Fibroblast of skin of left quadriceps (primary cell): Measurements from ENCODE around the gene VMP1.
"Not testable (repeated sequence)": the region's sequence is repeated elsewhere in the genome, so short reads cannot be mapped to it uniquely, and the experiment has no call there.

ENCODE experiments used
- DNase-seq, 2 experiments: peaks; one replicate each; pipeline ENCODE4 v3.0.0-alpha.2; 2013; ENCODE audit warnings: low read depth in 2 of 2

The VMP1 gene

GRCh38 chr17:59811209-59811608 lies 103.8 kb downstream of the VMP1 start:
- DNase-seq, result no peak

GRCh38 chr17:59812139-59812538 lies 104.7 kb downstream of the VMP1 start:
- DNase-seq, result no peak

DNA sequence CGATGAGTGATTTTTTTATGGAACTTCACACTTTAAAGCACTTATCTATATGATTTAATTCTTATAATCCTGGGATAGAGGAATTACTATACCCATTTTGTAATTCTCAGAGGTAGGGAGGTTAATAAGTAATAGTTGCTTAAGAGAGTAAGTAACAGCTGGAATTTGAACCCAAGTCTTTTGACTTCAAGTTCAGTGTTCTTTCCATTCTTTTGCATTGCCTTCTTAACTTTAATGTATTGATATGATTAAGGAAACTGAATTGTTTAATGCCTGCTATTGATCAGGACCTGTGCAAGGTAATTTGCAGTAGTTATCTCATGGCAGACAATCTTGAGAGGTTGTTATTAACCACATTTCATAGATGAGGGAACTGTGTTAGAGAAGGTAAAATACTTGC lies 106.8 kb downstream of the VMP1 start:
- no peak for DNase-seq

DNA sequence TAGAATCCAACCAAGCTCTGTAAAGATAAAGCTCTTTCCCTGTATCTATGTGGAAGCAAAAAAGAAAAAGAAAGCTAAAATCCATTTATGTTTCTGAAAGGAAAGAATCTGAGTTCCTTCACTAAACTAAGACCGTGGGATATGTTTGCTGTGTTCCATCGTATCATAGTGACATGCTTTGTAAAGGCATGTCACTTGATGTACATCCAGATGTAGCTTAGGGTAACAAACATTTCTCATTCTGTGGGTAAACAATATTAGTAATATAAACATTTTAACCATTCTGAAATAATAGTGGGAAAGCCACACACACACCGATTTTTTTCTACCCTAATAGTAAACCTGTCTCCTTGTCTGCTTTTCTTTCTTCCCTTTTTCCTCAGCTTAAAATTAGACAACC lies 107.2 kb downstream of the VMP1 start:
- no peak for DNase-seq

- peak in 1 of 2 experiments; percentile 9 for DNase-seq
These were observed 108.5 kb downstream of the VMP1 start for GRCh38 chr17:59815965-59816364.

DNA sequence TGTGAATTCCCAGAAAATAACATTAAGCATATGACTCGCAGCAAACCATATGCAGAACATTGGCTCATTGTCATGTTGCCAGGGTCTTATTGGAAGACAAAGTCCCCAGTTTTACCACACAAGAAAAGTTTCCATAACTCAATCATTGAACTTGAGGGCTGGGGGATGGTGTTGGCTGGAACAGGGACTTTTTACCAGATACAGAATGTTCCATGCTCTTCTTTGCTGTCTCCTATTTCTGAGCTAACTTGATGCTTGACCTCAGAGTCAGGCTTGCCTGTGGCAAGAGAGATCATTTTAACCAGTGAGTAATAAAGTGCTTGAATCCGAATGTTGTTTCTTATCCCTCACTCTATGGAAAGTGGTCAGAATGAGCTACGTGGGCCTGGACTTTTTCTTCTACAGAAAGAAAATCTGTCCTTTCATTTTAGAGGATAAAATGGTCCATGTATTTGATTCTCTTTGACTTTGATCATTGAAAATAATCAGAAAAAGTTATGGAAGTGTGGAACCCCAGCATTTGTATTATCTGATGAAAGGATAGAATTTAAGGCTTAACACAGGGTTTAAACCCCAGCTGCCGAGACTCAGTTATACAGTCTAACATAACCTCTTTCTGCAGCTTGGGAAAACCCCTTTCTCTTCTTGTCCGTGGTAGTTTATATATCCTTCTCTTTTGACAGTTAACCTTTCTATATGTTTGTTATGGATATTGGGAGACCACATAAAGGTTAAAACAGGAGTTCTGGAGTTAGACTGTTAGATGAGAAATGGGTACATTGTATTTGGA lies 118.3 kb downstream of the VMP1 start:
- DNase-seq, result peak in 1 of 2 experiments; percentile 83

DNA sequence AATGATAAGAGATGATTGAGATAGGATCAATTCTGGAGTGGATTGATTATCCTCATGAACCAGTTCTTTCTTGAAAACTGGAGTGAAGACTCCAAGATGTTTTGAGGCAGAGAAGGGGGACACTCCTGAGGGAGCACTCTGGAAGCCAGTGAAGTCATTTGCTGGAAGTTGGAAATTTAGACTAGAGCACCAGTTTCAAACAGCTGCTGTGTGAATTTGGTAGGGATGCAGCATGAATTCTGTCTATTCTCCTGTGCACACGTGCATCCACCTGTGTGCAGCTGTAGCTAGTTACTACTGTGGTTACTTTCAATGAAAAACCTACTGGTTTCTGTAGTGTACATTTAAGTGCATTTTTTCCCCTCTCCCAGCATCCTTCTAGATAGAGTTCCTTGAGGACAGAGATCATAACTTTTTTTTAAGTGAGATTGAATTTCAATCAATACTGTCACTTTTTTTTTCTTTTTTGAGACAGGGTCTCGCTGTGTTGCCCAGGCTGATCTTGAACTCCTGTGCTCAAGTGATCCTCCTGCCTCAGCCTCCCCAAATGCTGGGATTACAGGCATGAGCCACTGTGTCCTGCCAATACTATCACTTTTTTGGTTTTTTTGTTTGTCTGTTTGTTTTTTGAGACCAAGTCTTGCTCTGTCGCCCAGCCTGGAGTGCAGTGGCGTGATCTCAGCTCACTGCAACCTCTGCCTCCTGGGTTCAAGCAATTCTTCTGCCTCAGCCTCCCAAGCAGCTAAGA lies 119.4 kb downstream of the VMP1 start:
- DNase-seq, result no peak

- DNase-seq, result no peak
These were observed 120.4 kb downstream of the VMP1 start for GRCh38 chr17:59827721-59828477.

DNA sequence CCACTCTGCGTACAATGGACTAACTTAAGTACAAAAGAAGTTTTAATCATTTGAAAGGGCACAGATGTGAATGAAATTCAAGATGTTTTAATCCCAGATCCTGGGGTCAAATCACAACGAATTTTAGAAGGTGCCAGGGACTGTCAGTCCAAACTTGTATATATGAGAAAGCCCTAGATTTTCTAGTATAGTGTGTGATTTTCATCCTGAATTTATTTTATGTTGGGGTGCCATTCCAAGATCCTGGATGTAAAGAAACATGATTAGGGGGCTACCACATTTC lies 121.0 kb downstream of the VMP1 start:
- no peak for DNase-seq

DNA sequence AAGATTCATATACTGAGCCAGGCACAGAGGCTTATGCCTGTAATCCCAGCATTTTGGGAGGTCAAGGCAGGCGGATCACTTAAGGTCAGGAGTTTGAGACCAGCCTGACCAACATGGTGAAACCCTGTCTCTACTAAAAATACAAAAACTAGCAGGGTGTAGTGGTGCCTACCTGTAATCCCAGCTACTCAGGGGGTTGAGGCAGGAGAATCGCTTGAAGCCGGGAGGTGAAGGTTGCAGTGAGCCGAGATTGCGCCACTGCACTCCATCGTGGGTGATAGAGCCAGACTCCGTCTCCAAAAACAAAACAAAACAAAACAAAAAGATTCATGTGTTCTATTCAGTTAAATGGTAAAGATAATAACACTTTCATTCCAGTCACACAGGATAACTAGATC lies 121.4 kb downstream of the VMP1 start:
- DNase-seq, result not testable (repeated sequence)

GRCh38 chr17:59829217-59830006 lies 122.0 kb downstream of the VMP1 start:
- peak; percentile 98 for DNase-seq

GRCh38 chr17:59830007-59830630 lies 122.7 kb downstream of the VMP1 start:
- DNase-seq, result peak in 1 of 2 experiments; percentile 32

- DNase-seq, result no peak
These were observed 123.5 kb downstream of the VMP1 start for GRCh38 chr17:59830846-59831486.

DNA sequence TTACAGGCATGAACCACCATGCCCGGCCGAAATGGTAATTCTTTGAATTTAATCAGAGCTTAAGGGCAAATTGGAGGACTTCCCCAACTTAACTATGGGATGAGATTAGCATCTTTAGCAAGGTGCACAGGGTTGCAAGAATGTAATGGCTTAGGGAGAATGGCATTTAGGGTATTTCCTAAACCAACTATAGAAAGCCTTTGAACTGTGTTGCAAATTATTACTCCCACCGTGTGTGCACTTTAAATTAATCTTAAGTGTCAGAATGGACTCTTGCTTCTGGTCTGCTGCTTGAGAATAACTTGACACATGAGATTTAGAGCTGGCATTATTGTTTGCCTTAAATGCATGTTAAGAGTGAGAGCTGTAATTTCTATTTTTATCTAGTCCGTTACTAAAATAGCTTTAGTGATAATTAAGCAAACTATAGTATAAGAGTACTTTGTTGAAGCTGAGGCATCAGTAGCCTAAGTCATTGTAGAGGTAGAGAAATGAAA lies 125.5 kb downstream of the VMP1 start:
- no peak for DNase-seq

DNA sequence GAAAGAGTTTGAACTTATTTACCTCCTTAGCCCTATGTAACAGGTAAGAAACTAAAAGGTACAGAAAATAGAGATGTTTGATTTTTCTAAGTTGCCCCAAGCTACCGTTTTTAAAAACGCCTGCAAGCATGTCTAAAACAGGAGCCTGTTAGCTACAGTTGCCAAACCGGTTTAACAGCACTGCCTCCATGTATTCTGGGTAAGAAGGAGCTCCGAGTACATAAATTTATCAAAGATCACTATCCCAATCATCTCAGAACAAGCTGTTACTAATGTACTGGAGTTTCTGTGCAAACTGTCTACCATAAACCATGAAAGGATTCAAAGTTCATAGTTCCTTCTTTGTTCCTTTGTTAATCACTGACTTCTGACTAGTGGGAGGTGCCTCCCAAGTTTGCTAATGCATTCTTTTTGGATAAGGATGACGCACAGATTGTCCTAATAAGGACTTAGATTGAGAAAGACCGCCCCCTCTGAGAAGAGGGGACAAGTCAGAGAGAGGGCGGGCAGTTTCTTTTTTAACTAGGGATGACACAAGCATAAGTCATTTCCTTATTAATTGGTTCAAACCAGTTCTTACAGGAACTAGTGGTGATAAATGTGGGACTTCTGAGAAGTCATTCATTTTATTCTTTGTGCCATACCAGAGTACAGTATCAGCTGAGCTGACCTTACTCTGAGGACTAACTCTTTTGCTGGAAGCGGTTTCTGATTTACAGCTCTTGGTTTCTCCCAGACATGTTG lies 130.0 kb downstream of the VMP1 start:
- DNase-seq, result peak; percentile 100

DNA sequence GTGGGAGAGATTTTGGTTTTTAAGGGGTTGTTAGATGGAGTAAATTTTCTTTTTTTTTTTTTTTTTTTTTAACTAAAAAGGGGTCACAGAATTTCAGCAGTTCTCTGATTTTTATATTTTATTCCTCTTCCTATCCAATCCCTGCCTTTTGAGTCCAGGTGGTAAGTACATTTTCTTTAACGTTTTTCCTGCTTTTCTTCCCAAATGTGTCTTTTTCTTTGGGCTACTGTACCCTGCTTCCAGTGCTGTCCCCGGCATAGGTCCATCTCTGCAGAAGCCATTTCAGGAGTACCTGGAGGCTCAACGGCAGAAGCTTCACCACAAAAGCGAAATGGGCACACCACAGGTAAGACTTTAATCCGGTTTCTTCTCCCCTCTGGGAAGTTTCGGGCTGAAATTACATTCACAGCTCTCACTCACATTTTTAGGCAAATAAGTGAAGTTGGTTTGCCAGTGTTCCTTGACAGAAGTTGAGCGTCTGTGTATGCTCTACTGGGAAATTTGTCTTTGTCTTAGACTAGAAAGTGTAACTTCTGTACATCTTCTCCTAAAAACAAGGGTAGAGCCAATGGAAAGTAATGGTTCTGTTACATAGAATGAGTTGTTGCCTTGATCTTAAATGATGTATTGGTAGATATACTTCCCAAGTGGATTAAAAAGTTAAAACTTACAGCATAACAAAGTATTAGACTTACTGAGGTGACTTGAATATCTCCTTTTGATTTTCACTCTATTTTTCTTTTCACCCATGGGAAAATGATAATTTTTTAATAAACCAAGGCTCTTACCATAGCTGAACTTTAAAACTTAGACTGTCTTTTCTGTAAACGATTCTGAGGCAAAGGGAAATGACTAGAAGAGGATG lies 130.8 kb downstream of the VMP1 start:
- DNase-seq, result no peak

DNA sequence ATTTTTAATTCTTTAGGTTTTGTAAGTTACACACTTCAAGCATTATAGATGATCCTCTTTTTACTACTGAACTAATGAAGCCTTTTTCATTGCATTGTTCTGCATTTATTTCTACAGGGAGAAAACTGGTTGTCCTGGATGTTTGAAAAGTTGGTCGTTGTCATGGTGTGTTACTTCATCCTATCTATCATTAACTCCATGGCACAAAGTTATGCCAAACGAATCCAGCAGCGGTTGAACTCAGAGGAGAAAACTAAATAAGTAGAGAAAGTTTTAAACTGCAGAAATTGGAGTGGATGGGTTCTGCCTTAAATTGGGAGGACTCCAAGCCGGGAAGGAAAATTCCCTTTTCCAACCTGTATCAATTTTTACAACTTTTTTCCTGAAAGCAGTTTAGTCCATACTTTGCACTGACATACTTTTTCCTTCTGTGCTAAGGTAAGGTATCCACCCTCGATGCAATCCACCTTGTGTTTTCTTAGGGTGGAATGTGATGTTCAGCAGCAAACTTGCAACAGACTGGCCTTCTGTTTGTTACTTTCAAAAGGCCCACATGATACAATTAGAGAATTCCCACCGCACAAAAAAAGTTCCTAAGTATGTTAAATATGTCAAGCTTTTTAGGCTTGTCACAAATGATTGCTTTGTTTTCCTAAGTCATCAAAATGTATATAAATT lies 132.3 kb downstream of the VMP1 start:
- DNase-seq, result no peak

- DNase-seq, result no peak
These were observed 133.1 kb downstream of the VMP1 start for GRCh38 chr17:59840329-59841090.
